ENCODE measurements around the gene MAPK10. TPM values are rescaled to one million over a fixed set of nuclear protein-coding genes. Genes with fewer than 3 reads are reported as not detected.

The MAPK10 gene
- polyA plus RNA-seq, 3 donors = 0.36 TPM; not detected in 2

GRCh38 chr4:86354390-86354789 is 5.5 kb downstream of the MAPK10 start:
- H4K20me1 ChIP-seq (ENCODE audit: insufficient read depth, low read length) = no peaks in the 10 kb centered on the region
- DNase-seq = no peak
- H3K4me3 Mint-ChIP-seq = no peak overlapping the region
- H3K4me1 Mint-ChIP-seq = peaks cover 1% of the 10 kb centered on the region
- H3K4me1 ChIP-seq (ENCODE audit: control insufficient read depth in 1 of 2, insufficient read depth in 2 of 2, low read length in 2 of 2) = peaks cover under 1% of the 10 kb centered on the region in 2 donors
- no CpG with 5 or more reads among the region's 2 CpGs for WGBS (ENCODE audit: insufficient coverage)
- H3K36me3 Mint-ChIP-seq = no peaks in the 10 kb centered on the region
- no peaks in the 10 kb centered on the region for H3K27me3 ChIP-seq (ENCODE audit: control insufficient read depth in 2 of 2, insufficient read depth in 2 of 2, low read length in 2 of 2)
- H2AFZ ChIP-seq (ENCODE audit: insufficient read depth, low read depth, low read length, poor library complexity, severe bottlenecking) = no peak overlapping the region
- H3K27ac Mint-ChIP-seq = no peak overlapping the region
- H3K4me2 ChIP-seq (replicated peaks; ENCODE audit: extremely low read depth, low read length, poor library complexity, severe bottlenecking) = no peak overlapping the region
- no peak overlapping the region for H3K27ac ChIP-seq (ENCODE audit: low read depth in 1 of 2, low read length in 2 of 2)
- H3K36me3 ChIP-seq (replicated peaks in 1 of 2; ENCODE audit: control insufficient read depth in 1 of 2, insufficient read depth in 2 of 2, low read length in 2 of 2) = no peaks in the 10 kb centered on the region
- no peak overlapping the region for H3K4me3 ChIP-seq (replicated peaks in 1 of 3; ENCODE audit: low read depth in 2 of 3, low read length in 3 of 3)
- no peaks in the 10 kb centered on the region for H3K9me3 ChIP-seq (replicated peaks in 1 of 2; ENCODE audit: control insufficient read depth in 1 of 2, insufficient read depth in 1 of 2, low read length in 2 of 2)
- H3K79me2 ChIP-seq (ENCODE audit: insufficient read depth, low read length) = no peaks in the 10 kb centered on the region
- peaks cover 0 to 6% (median 1%) of the 10 kb centered on the region in 3 donors for H3K27me3 Mint-ChIP-seq (ENCODE audit: low read depth in 3 of 3)
- peaks cover 0 to under 1% (median 0%) of the 10 kb centered on the region in 7 donors for H3K9me3 Mint-ChIP-seq
- intact Hi-C loops (cut with micrococcal nuclease) = no loop called here
- no peak overlapping the region for H3K9ac ChIP-seq (ENCODE audit: insufficient read depth, low read length, poor library complexity, severe bottlenecking)
- TF ChIP-seq CTCF (IDR thresholded peaks at IDR 0.05) = no peak

- TF ChIP-seq CTCF (IDR thresholded peaks at IDR 0.05) = no peak
- intact Hi-C loops (cut with micrococcal nuclease) = no loop called here
- Mint-ChIP-seq H3K9me3 (peaks cover 0 to 3% (median 0%) of the 10 kb centered on the region in 7 donors), H3K27me3 (ENCODE audit: low read depth in 3 of 3) (peaks cover 0 to 5% (median 1%) of the 10 kb centered on the region in 3 donors), H3K4me1 (no peaks in the 10 kb centered on the region), H3K27ac (no peak overlapping the region), H3K36me3 (no peaks in the 10 kb centered on the region), H3K4me3 (no peak overlapping the region)
- 100% methylated on average over 1 of the region's 3 CpGs for WGBS (ENCODE audit: insufficient coverage)
- H3K36me3 ChIP-seq (replicated peaks in 1 of 2; ENCODE audit: control insufficient read depth in 1 of 2, insufficient read depth in 2 of 2, low read length in 2 of 2) = no peaks in the 10 kb centered on the region
- no peak overlapping the region for H3K9ac ChIP-seq (ENCODE audit: insufficient read depth, low read length, poor library complexity, severe bottlenecking)
- H3K79me2 ChIP-seq (ENCODE audit: insufficient read depth, low read length) = no peaks in the 10 kb centered on the region
- no peak overlapping the region for H3K27ac ChIP-seq (ENCODE audit: low read depth in 1 of 2, low read length in 2 of 2)
- H4K20me1 ChIP-seq (ENCODE audit: insufficient read depth, low read length) = no peaks in the 10 kb centered on the region
- no peaks in the 10 kb centered on the region for H3K4me1 ChIP-seq (ENCODE audit: control insufficient read depth in 1 of 2, insufficient read depth in 2 of 2, low read length in 2 of 2)
- no peak for DNase-seq
- no peak overlapping the region for H2AFZ ChIP-seq (ENCODE audit: insufficient read depth, low read depth, low read length, poor library complexity, severe bottlenecking)
- H3K4me3 ChIP-seq (replicated peaks in 1 of 3; ENCODE audit: low read depth in 2 of 3, low read length in 3 of 3) = no peak overlapping the region
- H3K27me3 ChIP-seq (ENCODE audit: control insufficient read depth in 2 of 2, insufficient read depth in 2 of 2, low read length in 2 of 2) = no peaks in the 10 kb centered on the region
- no peak overlapping the region for H3K4me2 ChIP-seq (replicated peaks; ENCODE audit: extremely low read depth, low read length, poor library complexity, severe bottlenecking)
- H3K9me3 ChIP-seq (replicated peaks in 1 of 2; ENCODE audit: control insufficient read depth in 1 of 2, insufficient read depth in 1 of 2, low read length in 2 of 2) = no peaks in the 10 kb centered on the region
Measured at GRCh38 chr4:86346320-86346719, 13.5 kb downstream of the MAPK10 start.
